ENCODE measurements around the gene GALM.

The GALM gene

DNA sequence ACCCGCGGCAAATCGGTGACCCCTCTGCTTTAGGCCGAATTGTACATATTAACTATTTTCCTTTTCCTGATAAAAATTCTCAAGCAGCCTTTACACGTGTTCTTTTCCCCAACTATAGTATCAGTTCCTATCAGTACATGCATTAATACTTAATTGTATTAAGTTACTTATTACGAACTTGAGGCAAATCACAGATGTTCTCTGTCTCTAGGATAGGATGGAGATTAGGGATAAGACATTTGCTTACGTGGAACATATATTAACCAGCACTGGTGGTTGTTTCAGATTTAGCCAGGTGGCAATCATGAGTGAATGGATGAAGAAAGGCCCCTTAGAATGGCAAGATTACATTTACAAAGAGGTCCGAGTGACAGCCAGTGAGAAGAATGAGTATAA is 112.8 kb downstream of the GALM start:
- no peak for TF ChIP-seq FOXP2 (optimal IDR thresholded peaks at IDR 0.05; ENCODE audit: borderline replicate concordance, extremely low read depth, extremely low read length, insufficient read depth)
- no peak for TF ChIP-seq SIN3A (IDR thresholded peaks at IDR 0.05; ENCODE audit: borderline replicate concordance, insufficient read depth, low read length)
- TF ChIP-seq TAF1 (IDR thresholded peaks at IDR 0.05; ENCODE audit: borderline replicate concordance, insufficient read depth, low read length), result no peak
- TF ChIP-seq, protein P1, sequence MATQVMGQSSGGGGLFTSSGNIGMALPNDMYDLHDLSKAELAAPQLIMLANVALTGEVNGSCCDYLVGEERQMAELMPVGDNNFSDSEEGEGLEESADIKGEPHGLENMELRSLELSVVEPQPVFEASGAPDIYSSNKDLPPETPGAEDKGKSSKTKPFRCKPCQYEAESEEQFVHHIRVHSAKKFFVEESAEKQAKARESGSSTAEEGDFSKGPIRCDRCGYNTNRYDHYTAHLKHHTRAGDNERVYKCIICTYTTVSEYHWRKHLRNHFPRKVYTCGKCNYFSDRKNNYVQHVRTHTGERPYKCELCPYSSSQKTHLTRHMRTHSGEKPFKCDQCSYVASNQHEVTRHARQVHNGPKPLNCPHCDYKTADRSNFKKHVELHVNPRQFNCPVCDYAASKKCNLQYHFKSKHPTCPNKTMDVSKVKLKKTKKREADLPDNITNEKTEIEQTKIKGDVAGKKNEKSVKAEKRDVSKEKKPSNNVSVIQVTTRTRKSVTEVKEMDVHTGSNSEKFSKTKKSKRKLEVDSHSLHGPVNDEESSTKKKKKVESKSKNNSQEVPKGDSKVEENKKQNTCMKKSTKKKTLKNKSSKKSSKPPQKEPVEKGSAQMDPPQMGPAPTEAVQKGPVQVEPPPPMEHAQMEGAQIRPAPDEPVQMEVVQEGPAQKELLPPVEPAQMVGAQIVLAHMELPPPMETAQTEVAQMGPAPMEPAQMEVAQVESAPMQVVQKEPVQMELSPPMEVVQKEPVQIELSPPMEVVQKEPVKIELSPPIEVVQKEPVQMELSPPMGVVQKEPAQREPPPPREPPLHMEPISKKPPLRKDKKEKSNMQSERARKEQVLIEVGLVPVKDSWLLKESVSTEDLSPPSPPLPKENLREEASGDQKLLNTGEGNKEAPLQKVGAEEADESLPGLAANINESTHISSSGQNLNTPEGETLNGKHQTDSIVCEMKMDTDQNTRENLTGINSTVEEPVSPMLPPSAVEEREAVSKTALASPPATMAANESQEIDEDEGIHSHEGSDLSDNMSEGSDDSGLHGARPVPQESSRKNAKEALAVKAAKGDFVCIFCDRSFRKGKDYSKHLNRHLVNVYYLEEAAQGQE (IDR thresholded peaks at IDR 0.05; ENCODE audit: insufficient read depth in 1 of 2, low read depth in 2 of 2, low read length in 2 of 2), result no peak
- no peak for TF ChIP-seq POLR2AphosphoS5 (IDR thresholded peaks at IDR 0.05; ENCODE audit: low read depth, low read length)

DNA sequence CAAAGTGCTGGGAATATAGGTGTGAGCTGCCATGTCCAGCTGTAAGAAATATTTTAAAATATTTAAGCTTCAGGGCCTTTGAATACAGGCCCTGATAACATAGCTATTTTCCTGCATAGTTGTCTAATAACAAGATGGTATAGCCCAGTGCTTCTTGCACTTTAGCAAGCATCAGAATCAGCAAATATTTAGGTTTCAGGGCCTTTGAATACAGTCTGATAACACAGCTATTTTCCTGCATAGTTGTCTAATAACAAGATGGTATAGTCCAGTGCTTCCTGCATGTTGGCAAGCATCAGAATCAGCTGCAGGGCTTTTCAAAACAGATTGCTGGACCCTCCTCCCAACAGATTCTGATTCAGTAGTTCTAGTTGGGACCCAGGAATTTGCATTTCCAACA is 117.7 kb downstream of the GALM start:
- TF ChIP-seq TAF1 (IDR thresholded peaks at IDR 0.05; ENCODE audit: borderline replicate concordance, insufficient read depth, low read length) (no peak), POLR2AphosphoS5 (IDR thresholded peaks at IDR 0.05; ENCODE audit: low read depth, low read length) (no peak), SIN3A (IDR thresholded peaks at IDR 0.05; ENCODE audit: borderline replicate concordance, insufficient read depth, low read length) (no peak), FOXP2 (optimal IDR thresholded peaks at IDR 0.05; ENCODE audit: borderline replicate concordance, extremely low read depth, extremely low read length, insufficient read depth) (no peak)
- TF ChIP-seq, protein P1 (IDR thresholded peaks at IDR 0.05; ENCODE audit: insufficient read depth in 1 of 2, low read depth in 2 of 2, low read length in 2 of 2), result no peak

Measured in PFSK-1 (cell line).